ENCODE results near the gene ALX4. TPM values are rescaled to one million over a fixed set of nuclear protein-coding genes. Genes with fewer than 3 reads are reported as not detected.

The ALX4 gene
- total RNA-seq, 2 donors from 2014 or later, result not detected

- H3K4me1 Mint-ChIP-seq, result no peaks in the 10 kb centered on the region
Observed at GRCh38 chr11:44344921-44345320, 35.0 kb upstream of the ALX4 start.

DNA sequence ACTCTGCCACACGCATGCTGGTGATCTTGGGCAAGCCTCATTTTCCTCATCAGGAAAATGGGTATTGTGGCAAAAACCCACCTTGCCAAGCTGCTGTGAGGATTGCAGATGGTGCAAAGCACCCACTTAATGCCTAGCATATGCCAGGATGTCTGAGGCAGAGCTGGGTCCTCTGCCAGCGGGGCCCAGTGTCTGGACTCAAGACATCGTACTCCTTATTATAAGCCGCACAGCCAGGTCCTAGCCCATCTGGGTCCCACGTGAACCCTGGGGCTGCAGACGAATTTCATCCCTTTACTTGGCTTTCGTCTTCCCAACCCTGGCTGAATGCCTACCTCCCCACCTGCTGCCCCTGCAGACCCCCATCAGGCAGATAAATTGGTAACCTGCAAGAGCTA is 34.5 kb upstream of the ALX4 start:
- no peaks in the 10 kb centered on the region for H3K4me1 Mint-ChIP-seq
- H3K4me3 Mint-ChIP-seq, result no peak overlapping the region
- H3K36me3 Mint-ChIP-seq (ENCODE audit: low read depth), result no peaks in the 10 kb centered on the region
- peaks cover 63% of the 10 kb centered on the region for H3K27me3 Mint-ChIP-seq
- H3K9me3 ChIP-seq (ENCODE audit: control insufficient read depth, low read length, poor library complexity, severe bottlenecking), result no peaks in the 10 kb centered on the region
- DNase-seq (no peak), ATAC-seq (no peak)
- no peak overlapping the region for H3K27ac Mint-ChIP-seq

More at GRCh38 chr11:44344921-44345320, 35.0 kb upstream of the ALX4 start:
- no peaks in the 10 kb centered on the region for H3K9me3 ChIP-seq (ENCODE audit: control insufficient read depth, low read length, poor library complexity, severe bottlenecking)
- DNase-seq (no peak), ATAC-seq (no peak)
- no peak overlapping the region for H3K27ac Mint-ChIP-seq
- no peaks in the 10 kb centered on the region for H3K36me3 Mint-ChIP-seq (ENCODE audit: low read depth)
- H3K4me3 Mint-ChIP-seq, result no peak overlapping the region
- H3K27me3 Mint-ChIP-seq, result peaks cover 65% of the 10 kb centered on the region

DNA sequence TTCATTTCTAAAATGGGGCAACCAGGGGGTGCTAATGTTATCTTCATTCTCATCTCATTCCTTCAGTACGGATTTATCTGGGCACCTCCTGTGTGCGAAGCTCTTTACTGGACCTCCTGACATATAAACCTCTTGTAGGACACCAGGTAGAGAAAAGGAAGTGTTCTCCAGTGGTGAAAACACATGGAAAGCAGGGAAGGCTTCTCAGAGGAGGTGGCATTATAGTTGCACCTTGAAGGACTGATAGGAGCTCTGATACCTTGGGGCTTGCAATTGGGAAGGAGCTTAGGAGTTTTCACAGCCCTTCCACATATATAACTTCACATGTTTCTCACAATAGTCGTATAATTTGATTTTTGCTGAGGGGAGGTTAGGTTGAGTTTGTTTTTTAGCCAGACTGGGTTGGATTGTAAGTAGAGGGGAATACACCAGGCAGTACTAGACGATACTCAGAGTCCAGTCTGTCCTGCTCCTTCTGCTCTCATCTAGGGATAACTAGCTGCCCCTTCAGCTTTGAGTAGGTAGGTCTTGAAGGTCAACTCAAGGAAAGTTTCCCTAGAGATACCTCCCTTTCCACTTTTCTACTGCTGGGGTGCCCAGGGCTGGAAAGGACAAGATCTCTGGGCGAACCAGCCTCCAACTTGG is 34.0 kb upstream of the ALX4 start:
- H3K27ac Mint-ChIP-seq, result no peak overlapping the region
- no peaks in the 10 kb centered on the region for H3K36me3 Mint-ChIP-seq (ENCODE audit: low read depth)
- no peak for DNase-seq
- no peak overlapping the region for H3K4me3 Mint-ChIP-seq
- H3K4me1 Mint-ChIP-seq, result no peaks in the 10 kb centered on the region
- H3K9me3 ChIP-seq (ENCODE audit: control insufficient read depth, low read length, poor library complexity, severe bottlenecking), result no peaks in the 10 kb centered on the region
- ATAC-seq, result no peak
- H3K27me3 Mint-ChIP-seq, result peaks cover 62% of the 10 kb centered on the region

- Mint-ChIP-seq H3K27me3 (peaks cover 67% of the 10 kb centered on the region), H3K36me3 (ENCODE audit: low read depth) (no peaks in the 10 kb centered on the region), H3K4me3 (no peak overlapping the region), H3K4me1 (no peaks in the 10 kb centered on the region), H3K27ac (no peak overlapping the region)
- DNase-seq (no peak), ATAC-seq (no peak)
- H3K9me3 ChIP-seq (ENCODE audit: control insufficient read depth, low read length, poor library complexity, severe bottlenecking), result no peaks in the 10 kb centered on the region
Observed at GRCh38 chr11:44342616-44343015, 32.7 kb upstream of the ALX4 start.

- Mint-ChIP-seq H3K4me1 (no peaks in the 10 kb centered on the region), H3K4me3 (no peak overlapping the region), H3K27ac (no peak overlapping the region), H3K27me3 (peaks cover 69% of the 10 kb centered on the region), H3K36me3 (ENCODE audit: low read depth) (no peaks in the 10 kb centered on the region)
- DNase-seq (no peak), ATAC-seq (no peak)
- H3K9me3 ChIP-seq (ENCODE audit: control insufficient read depth, low read length, poor library complexity, severe bottlenecking), result no peaks in the 10 kb centered on the region
Observed at GRCh38 chr11:44340656-44341055, 30.7 kb upstream of the ALX4 start.

DNA sequence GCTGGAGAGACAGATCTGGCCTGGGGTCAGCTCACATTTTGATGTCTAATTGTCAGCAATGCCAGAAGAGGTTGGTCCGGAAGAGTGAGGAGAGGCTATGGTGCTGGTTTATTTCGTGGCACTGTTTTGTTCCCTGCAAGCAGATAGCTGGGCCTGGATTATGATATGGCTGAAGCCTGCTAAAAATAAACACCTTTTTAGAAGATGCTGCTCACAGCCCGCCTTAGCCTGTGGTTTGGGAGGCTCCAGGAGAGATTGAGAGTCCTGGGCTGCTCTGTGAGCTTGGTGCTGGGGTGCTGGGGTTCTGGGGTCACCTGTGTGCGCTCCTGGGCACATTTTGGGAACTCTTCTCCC is 29.6 kb upstream of the ALX4 start:
- ATAC-seq, result no peak
- Mint-ChIP-seq H3K4me1 (no peaks in the 10 kb centered on the region), H3K4me3 (no peak overlapping the region), H3K27ac (no peak overlapping the region), H3K36me3 (ENCODE audit: low read depth) (peaks cover 2% of the 10 kb centered on the region), H3K27me3 (peaks cover 75% of the 10 kb centered on the region)
- no peaks in the 10 kb centered on the region for H3K9me3 ChIP-seq (ENCODE audit: control insufficient read depth, low read length, poor library complexity, severe bottlenecking)
- DNase-seq, result no peak

DNA sequence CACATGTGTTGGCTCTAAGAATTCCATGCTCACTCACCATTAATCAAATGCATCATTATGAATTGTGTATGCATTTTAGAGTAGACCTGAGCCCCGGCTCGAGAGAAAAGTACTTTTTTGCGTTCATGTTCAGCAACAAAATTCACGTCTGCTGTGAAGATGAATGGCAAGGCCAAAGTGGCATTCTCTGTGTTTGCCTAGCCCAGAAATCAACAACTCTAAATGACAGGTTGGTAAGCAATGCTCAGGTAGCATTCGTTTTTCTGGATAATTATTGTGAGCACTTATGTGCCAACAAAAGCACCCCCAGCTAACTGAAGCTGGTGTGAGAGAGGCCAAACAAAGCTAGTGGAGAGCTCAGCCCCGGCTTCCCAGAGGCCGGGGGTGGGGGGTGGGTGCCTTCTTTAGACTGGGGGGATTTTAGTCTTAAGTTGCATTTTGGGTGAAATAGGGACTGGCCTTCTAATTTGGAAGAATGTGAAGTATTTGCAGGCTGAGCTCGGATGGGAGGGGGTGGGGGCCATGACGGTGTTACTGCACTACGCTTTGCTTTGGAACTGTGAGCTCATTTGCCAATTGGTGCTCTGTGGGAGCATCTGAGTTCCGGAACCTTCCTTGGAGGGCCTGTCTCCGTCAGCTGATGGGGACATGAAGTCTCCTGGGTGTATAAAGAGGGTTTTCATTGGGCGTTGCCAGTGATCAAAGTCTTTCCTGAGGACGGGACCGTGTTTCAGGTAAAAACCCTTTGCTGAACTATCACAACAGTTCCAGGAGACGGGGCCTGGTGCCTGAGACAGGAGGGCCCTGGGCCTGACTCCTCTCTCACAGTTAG is 29.0 kb upstream of the ALX4 start:
- Mint-ChIP-seq H3K27ac (no peak overlapping the region), H3K4me3 (no peak overlapping the region), H3K27me3 (peaks cover 75% of the 10 kb centered on the region), H3K36me3 (ENCODE audit: low read depth) (peaks cover 2% of the 10 kb centered on the region), H3K4me1 (no peaks in the 10 kb centered on the region)
- ATAC-seq (no peak), DNase-seq (no peak)
- no peaks in the 10 kb centered on the region for H3K9me3 ChIP-seq (ENCODE audit: control insufficient read depth, low read length, poor library complexity, severe bottlenecking)

- H3K4me3 Mint-ChIP-seq, result no peak overlapping the region
- H3K9me3 ChIP-seq (ENCODE audit: control insufficient read depth, low read length, poor library complexity, severe bottlenecking), result no peaks in the 10 kb centered on the region
- ATAC-seq, result no peak
- no peak for DNase-seq
- H3K27me3 Mint-ChIP-seq, result peaks cover 76% of the 10 kb centered on the region
- no peak overlapping the region for H3K27ac Mint-ChIP-seq
- H3K36me3 Mint-ChIP-seq (ENCODE audit: low read depth), result peaks cover 2% of the 10 kb centered on the region
- H3K4me1 Mint-ChIP-seq, result no peaks in the 10 kb centered on the region
Observed at GRCh38 chr11:44338026-44338425, 28.1 kb upstream of the ALX4 start.

- ATAC-seq, result no peak
- no peak overlapping the region for H3K4me3 Mint-ChIP-seq
- H3K36me3 Mint-ChIP-seq (ENCODE audit: low read depth), result peaks cover 2% of the 10 kb centered on the region
- H3K9me3 ChIP-seq (ENCODE audit: control insufficient read depth, low read length, poor library complexity, severe bottlenecking), result no peaks in the 10 kb centered on the region
- DNase-seq, result no peak
- peaks cover 87% of the 10 kb centered on the region for H3K27me3 Mint-ChIP-seq
- H3K4me1 Mint-ChIP-seq, result no peaks in the 10 kb centered on the region
- no peak overlapping the region for H3K27ac Mint-ChIP-seq
Observed at GRCh38 chr11:44335919-44336318, 26.0 kb upstream of the ALX4 start.

DNA sequence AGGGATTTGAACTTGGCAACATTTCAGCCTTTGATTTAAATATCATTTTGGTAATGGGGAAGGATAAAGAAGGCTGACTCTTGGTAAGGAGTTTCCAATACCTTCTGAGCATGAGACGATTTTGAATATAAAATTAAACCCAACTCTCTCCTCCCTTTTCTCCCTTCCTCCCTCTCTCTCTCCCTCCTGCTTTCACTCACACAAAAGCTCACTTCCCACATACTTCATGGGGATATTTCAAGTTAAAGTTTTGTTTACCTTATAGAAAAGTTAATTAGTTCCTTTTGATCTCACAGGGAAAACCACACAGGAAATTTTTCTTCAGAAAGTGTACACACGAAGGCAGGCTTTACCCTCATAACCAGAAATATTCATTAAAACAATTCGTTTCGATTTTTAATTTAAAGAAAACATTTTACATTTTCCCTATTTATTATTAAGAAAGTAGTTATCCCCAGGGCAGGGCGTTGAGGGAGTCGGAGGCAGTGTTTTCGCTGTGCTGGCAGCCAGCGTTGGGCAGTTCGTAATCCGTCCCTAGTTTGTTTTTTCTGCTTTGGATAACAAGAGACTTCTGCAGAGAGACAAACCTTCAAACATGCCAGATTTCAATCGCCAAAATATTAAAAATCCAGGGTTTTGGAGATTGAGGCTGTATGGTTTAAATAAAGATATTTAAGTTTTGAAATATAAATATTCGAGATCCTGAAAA is 25.3 kb upstream of the ALX4 start:
- Mint-ChIP-seq H3K4me1 (no peaks in the 10 kb centered on the region), H3K36me3 (ENCODE audit: low read depth) (peaks cover 2% of the 10 kb centered on the region), H3K27me3 (peaks cover 89% of the 10 kb centered on the region), H3K27ac (no peak overlapping the region), H3K4me3 (no peak overlapping the region)
- DNase-seq (no peak), ATAC-seq (no peak)
- H3K9me3 ChIP-seq (ENCODE audit: control insufficient read depth, low read length, poor library complexity, severe bottlenecking), result no peaks in the 10 kb centered on the region

- Mint-ChIP-seq H3K27me3 (peaks cover 92% of the 10 kb centered on the region), H3K36me3 (ENCODE audit: low read depth) (peaks cover 2% of the 10 kb centered on the region), H3K27ac (no peak overlapping the region), H3K4me1 (no peaks in the 10 kb centered on the region), H3K4me3 (no peak overlapping the region)
- H3K9me3 ChIP-seq (ENCODE audit: control insufficient read depth, low read length, poor library complexity, severe bottlenecking), result no peaks in the 10 kb centered on the region
- ATAC-seq, result no peak
- no peak for DNase-seq
Observed at GRCh38 chr11:44334356-44335004, 24.5 kb upstream of the ALX4 start.

DNA sequence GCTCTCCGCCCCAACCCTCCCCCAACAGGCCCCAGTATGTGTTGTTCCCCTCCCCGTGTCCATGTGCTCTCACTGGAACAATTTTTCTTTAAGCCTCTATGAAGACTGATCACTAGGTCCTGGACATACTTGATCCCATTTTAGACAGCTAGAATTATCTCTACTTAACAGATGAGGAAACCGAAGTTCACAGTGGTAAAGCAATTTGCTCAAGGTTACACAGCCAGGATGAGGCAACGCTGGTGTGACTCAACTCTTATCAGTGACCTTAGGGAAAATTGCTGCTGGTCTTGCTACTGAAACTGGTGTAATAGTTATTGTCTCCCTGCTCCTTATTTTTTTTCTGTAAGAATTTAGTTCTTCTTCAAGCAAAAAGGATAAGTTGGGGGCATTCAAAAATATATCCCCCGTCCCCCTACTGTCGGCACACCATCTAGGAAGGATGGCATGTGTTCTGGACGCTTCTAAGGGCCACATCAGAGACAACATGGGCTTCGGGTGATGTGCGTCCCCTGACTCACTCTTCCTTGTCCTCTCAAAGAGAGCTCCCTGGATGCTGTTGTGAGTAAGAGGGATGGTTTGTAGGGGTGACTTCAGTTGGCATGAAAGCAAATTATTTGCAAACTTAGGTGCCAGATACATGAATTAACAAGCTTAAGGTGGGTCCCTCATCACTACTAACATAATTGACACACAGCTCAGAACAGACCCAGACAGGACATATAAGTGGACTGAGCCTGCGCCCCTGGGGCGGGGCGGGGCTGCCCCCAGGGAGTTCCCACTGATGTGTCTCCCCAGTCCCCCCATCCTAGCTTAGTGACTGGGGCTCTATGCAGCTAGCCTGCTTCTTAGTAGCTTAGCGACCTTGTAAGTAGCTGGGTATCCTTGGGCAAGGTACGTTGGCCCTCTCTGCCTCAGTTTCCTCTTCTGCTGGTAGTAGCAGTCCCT is 23.6 kb upstream of the ALX4 start:
- no peaks in the 10 kb centered on the region for H3K4me1 Mint-ChIP-seq
- H3K27me3 Mint-ChIP-seq, result peaks cover 93% of the 10 kb centered on the region
- no peaks in the 10 kb centered on the region for H3K9me3 ChIP-seq (ENCODE audit: control insufficient read depth, low read length, poor library complexity, severe bottlenecking)
- peaks cover 2% of the 10 kb centered on the region for H3K36me3 Mint-ChIP-seq (ENCODE audit: low read depth)
- H3K27ac Mint-ChIP-seq, result no peak overlapping the region
- DNase-seq (no peak), ATAC-seq (no peak)
- H3K4me3 Mint-ChIP-seq, result no peak overlapping the region
